GM12878 (cell line): ENCODE results near the gene PDX1.

ENCODE experiments used
- EP300 ChIP-seq, 2 experiments: fragments of 150-350 bp in 1 of 2; IDR thresholded peaks; 2 replicates each; pipeline ENCODE4 v1.6.1; 2011 to 2012; ENCODE audit warnings: low read depth in 2 of 2, low read length in 2 of 2, borderline replicate concordance in 1 of 2, improper control_type of control experiment in 1 of 2, inconsistent platforms in 1 of 2; ENCODE audit not compliant: control insufficient read depth in 1 of 2
- POLR2A ChIP-seq: IDR thresholded peaks from 2 replicates; pipeline ENCODE4 v1.6.1; 2011; ENCODE audit warnings: low read depth, mild to moderate bottlenecking, low read length
- TF ChIP-seq, protein P1 (sequence below), 3 experiments: IDR thresholded peaks in 2 of 3; conservative IDR thresholded peaks in 1 of 3; 2 replicates each; pipeline ENCODE4 v1.5.1; 2011; ENCODE audit warnings: low read depth in 3 of 3, low read length in 3 of 3, mild to moderate bottlenecking in 3 of 3, control low read depth in 2 of 3, moderate library complexity in 2 of 3, inconsistent platforms in 1 of 3, mixed read lengths in 1 of 3; ENCODE audit not compliant: control insufficient read depth in 2 of 3, insufficient read depth in 1 of 3; ENCODE audit errors: extremely low read depth in 1 of 3

DNA sequence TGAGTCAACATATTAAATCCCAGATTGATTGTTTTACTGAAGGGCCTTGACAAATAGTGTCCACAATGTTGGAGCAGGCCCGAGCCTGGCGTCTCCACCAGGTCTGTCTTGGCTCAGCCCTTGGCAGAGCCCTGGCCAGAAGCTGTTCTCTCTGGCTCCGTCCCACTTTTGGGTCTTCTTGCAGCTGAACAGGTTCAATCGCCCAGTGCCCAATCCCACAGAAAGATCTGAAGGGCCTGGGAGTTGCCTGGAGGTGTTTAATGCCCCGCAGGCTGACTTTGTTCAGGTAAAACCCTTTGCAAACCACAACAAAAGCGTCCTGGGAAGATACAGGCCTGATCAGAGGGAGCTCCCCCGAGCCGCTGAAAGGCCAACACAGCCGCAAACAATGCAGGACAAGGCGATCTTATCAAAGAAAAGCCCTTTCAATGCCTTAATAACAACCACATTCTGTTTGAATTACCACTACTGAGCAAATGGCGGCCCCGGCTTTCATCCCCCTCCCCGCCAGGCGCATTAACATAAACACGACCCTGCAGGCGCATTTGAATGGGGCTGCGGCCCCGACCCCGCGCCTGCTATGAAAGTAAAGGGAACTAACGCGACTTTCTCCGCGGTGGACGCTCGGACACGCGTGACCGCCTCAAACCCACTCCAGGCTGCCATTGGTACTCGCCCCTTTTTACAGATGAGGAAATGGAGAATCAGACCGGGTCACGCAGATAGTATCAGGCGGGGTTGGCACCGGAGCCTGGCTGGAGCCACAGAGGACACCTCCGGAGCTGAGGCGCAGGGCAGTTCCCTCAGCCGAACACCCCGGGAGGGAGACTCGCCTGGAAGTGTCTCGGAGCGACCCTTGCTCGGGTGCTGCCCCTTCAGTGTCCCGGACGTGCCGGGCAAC, 46.2 kb downstream of the PDX1 start:
- TF ChIP-seq POLR2A (no peak), EP300 (IDR thresholded peaks at IDR 0.05; ENCODE audit: borderline replicate concordance in 1 of 2, control insufficient read depth in 1 of 2, low read depth in 2 of 2, low read length in 2 of 2) (no peak)
- TF ChIP-seq, protein P1, sequence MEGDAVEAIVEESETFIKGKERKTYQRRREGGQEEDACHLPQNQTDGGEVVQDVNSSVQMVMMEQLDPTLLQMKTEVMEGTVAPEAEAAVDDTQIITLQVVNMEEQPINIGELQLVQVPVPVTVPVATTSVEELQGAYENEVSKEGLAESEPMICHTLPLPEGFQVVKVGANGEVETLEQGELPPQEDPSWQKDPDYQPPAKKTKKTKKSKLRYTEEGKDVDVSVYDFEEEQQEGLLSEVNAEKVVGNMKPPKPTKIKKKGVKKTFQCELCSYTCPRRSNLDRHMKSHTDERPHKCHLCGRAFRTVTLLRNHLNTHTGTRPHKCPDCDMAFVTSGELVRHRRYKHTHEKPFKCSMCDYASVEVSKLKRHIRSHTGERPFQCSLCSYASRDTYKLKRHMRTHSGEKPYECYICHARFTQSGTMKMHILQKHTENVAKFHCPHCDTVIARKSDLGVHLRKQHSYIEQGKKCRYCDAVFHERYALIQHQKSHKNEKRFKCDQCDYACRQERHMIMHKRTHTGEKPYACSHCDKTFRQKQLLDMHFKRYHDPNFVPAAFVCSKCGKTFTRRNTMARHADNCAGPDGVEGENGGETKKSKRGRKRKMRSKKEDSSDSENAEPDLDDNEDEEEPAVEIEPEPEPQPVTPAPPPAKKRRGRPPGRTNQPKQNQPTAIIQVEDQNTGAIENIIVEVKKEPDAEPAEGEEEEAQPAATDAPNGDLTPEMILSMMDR (IDR thresholded peaks at IDR 0.05 in 2 of 3, conservative IDR thresholded peaks at IDR 0.05 in 1 of 3; ENCODE audit: control insufficient read depth in 2 of 3, extremely low read depth in 1 of 3, insufficient read depth in 1 of 3, low read depth in 3 of 3, low read length in 3 of 3), result no peak
